HG03565 (cell line): ENCODE measurements around the gene STK31.
A peak's percentile ranks its signal among the peaks of the same experiment; 100 is the strongest.
"Not testable (repeated sequence)": the region's sequence is repeated elsewhere in the genome, so short reads cannot be mapped to it uniquely, and the experiment has no call there.

Source experiments
- ATAC-seq: cut with Tn5 transposase; IDR thresholded peaks from one replicate; pipeline ENCODE4 v1.9.1; 2021; ENCODE audit warnings: mild to moderate bottlenecking, moderate library complexity; ENCODE audit not compliant: unreplicated experiment

The STK31 gene

GRCh38 chr7:23710000-23710399 is at the start of gene STK31:
Gene STK31 (plus strand): TSS chr7:23710219. CDS start chr7:23710286, 67 bp downstream.
- ATAC-seq, result no peak

- ATAC-seq, result no peak
Observed at GRCh38 chr7:23661385-23661784, 48.6 kb upstream of the STK31 start.

GRCh38 chr7:23662124-23662983 is 47.7 kb upstream of the STK31 start:
- no peak for ATAC-seq

- ATAC-seq, result no peak
Observed at GRCh38 chr7:23662984-23663313, 47.1 kb upstream of the STK31 start.

- ATAC-seq, result no peak
Observed at GRCh38 chr7:23664122-23664521, 45.9 kb upstream of the STK31 start.

- ATAC-seq, result no peak
Observed at GRCh38 chr7:23672033-23672432, 38.0 kb upstream of the STK31 start.

- peak; percentile 97 for ATAC-seq
Observed at GRCh38 chr7:23679898-23680413, 30.1 kb upstream of the STK31 start, which contains the start of gene FAM221A. Gene FAM221A (plus strand): TSS chr7:23680199. CDS start chr7:23680219, 20 bp downstream.

- peak; percentile 26 for ATAC-seq
Observed at GRCh38 chr7:23680414-23681405, 29.3 kb upstream of the STK31 start.

- not testable (repeated sequence) for ATAC-seq
Observed at GRCh38 chr7:23684041-23684440, 26.0 kb upstream of the STK31 start.

- ATAC-seq, result no peak
Observed at GRCh38 chr7:23685731-23686130, 24.3 kb upstream of the STK31 start.

- no peak for ATAC-seq
Observed at GRCh38 chr7:23687011-23687410, 23.0 kb upstream of the STK31 start.

GRCh38 chr7:23689165-23689564 is 20.9 kb upstream of the STK31 start:
- no peak for ATAC-seq

- no peak for ATAC-seq
Observed at GRCh38 chr7:23691320-23691719, 18.7 kb upstream of the STK31 start.

- no peak for ATAC-seq
Observed at GRCh38 chr7:23693224-23693623, 16.8 kb upstream of the STK31 start.

GRCh38 chr7:23696916-23697441 is 13.0 kb upstream of the STK31 start:
- ATAC-seq, result no peak

GRCh38 chr7:23698822-23699221 is 11.2 kb upstream of the STK31 start:
- ATAC-seq, result no peak

GRCh38 chr7:23700046-23700445 is 10.0 kb upstream of the STK31 start:
- no peak for ATAC-seq

GRCh38 chr7:23709081-23709750 is 803 bp upstream of the STK31 start:
- ATAC-seq, result no peak

- no peak for ATAC-seq
Observed at GRCh38 chr7:23712368-23713284, 2.6 kb downstream of the STK31 start.
